GM21360 (cell line): ENCODE measurements around the gene SLAMF9.
"Not testable (repeated sequence)": the region's sequence is repeated elsewhere in the genome, so short reads cannot be mapped to it uniquely, and the experiment has no call there.

Experiments
- ATAC-seq: cut with Tn5 transposase; IDR thresholded peaks from one replicate; pipeline ENCODE4 v1.9.1; 2021; ENCODE audit warnings: mild to moderate bottlenecking, moderate library complexity; ENCODE audit not compliant: unreplicated experiment

The SLAMF9 gene

GRCh38 chr1:159922511-159923202 is 31.4 kb downstream of the SLAMF9 start:
- no peak for ATAC-seq

GRCh38 chr1:159921700-159922504 is 32.1 kb downstream of the SLAMF9 start:
- no peak for ATAC-seq

DNA sequence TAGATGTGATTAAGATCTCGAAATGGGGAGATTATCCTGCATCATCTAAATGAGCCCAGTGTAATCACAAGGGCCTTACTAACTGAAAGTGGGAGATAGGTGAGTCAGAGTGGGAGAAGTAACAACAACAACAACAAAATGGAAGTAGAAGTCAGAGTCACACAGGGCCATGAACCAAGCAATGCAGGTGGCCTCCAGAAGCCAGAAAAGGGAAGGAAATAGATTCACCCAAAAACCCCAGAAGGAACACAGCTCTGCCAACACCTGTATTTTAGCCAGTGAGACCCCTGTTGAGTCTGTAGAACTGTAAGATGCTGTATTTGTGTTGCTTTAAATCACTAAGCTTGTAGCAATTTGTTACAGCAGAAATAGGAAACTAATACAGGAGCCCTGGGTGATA is 32.8 kb downstream of the SLAMF9 start:
- ATAC-seq, result no peak

DNA sequence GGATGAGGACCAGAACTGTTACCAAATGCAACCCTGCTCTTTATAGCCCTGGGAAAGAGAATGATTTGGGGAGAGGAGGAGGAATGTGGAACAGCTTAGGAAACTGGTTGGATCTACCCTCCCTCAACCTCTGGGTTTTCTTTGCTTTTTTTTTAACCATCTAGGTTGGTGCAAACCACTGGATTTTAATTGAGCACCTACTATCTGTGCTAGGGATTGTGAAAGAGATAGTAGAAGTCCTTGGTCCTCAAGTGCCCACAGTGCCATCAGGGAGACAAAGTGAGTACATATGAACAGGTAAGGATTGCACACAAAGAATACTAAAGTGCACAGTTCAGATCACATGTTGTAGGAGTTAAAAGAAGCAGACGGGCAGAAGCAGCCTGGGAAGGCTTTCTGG is 33.4 kb downstream of the SLAMF9 start:
- no peak for ATAC-seq

DNA sequence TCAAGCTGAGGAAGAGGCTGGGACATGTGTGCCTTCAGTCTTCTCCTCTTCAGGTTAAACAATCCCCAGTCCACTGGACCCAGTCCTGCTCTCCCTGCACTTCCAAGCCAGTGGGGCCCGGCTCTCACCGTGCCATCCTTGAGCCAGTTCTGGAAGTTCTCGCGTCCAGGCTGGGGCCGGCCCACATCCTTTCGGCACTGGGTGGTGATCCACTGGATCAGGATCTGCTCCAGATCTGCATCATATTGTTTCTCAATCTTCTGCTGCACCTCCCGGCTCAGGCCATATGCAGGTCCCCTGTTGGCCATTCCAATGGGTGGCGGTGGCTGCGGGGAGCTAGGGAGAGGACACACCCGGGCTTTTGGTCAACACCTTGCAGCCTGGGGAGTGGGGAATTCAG is 33.8 kb downstream of the SLAMF9 start:
- ATAC-seq, result no peak

GRCh38 chr1:159919236-159919865 is 34.7 kb downstream of the SLAMF9 start:
- no peak for ATAC-seq

- ATAC-seq, result no peak
Measured at GRCh38 chr1:159918352-159919200, 35.5 kb downstream of the SLAMF9 start.

DNA sequence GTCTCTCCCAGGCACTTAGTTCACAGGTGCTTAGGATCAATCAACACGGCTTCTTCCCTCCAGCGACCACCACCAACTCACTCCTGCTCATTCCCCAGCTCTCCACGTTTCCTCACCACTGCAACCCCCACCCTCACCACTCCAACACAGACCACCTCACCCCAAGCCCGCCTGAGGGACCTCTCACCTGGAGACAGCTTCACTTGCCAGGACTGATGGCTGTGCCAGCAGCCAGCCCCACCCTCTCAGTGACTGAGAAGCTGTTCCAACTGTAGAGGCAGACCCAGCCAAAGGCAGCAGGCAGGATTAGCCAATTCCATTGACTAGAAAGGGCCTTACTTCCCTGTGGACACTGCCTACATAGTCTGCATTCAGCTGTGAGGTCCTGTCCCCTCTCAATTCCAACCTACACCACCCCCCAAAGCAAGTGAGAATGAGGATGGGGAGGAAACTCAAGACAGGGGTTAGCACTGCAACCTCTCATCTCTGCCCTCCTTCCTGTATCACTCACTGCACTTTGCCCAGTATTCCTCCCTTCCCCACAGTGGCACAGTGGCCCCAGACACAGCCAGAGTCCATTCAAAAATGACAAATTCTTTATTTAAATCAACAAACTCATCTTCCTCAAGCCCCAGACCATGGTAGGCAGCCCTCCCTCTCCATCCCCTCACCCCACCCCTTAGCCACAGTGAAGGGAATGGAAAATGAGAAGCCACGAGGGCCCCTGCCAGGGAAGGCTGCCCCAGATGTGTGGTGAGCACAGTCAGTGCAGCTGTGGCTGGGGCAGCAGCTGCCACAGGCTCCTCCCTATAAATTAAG is 36.3 kb downstream of the SLAMF9 start:
- no peak for ATAC-seq

- no peak for ATAC-seq
Measured at GRCh38 chr1:159916242-159917051, 37.6 kb downstream of the SLAMF9 start.

DNA sequence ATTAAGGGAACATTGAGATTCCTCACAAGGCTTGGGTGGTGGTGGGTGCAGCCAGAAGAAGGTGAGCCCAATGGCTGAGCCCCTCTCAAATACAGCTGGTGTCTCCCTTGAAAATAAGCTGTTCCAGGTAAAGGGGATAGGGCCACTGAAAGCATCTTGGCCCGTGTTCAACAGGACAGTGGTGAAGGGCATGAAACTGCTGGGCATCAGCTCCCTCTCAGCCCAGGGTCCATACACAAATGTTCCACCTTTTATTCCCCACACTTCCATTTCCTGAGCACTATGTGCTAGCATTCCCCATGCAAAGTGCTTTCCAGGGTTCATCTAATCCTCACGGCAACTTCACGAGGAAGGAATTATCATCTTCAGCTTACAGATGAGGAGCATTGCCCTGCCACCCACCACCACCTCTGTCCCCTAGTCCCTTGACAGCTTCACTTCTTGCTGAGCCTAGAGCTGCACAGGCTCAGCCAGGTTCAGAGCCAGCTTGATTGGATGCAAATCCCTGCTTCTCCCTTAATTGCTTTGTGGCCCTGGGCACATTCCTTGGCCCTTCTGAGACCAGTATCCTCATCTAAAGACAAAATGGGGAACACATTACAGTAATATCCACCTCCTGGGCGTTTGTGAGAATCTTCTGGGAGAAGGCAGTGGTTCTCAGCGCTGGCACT is 38.3 kb downstream of the SLAMF9 start:
- no peak for ATAC-seq

DNA sequence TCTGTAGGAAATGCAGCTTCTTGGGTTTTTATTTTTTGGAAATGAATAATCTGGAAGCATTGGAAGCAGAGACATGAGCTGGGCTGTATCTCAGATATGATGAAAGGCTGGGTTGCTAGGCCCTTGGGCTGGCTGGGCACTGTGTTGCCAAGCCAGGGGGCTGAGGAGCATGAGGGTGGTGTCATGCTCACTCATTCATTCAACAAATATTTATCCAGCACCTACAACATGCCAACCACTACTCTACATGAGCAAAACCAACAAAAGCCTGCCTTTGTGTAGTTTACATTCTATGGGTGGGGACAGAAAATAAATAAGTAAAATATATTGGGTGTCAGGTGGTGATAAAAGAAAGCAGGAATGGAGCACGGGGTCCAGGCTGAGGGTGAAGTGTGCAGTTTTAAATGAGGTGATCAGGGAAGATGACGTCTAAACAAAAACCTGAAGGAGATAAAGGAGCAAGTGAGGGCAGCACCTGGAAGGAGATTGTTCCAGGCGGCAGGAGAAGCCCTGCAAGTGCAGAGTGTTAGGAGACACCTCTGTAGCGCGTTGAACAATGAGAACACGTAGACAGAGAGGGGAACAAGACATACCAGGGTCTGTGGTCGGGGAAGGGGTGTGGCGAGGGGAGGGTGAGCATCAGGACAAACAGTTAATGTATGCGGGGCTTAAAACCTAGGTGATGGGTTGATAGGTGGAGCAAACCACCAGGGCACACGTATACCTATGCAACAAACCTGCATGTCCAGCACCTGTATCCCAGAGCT is 39.6 kb downstream of the SLAMF9 start:
- ATAC-seq, result no peak

- no peak for ATAC-seq
Measured at GRCh38 chr1:159913451-159914192, 40.4 kb downstream of the SLAMF9 start.

DNA sequence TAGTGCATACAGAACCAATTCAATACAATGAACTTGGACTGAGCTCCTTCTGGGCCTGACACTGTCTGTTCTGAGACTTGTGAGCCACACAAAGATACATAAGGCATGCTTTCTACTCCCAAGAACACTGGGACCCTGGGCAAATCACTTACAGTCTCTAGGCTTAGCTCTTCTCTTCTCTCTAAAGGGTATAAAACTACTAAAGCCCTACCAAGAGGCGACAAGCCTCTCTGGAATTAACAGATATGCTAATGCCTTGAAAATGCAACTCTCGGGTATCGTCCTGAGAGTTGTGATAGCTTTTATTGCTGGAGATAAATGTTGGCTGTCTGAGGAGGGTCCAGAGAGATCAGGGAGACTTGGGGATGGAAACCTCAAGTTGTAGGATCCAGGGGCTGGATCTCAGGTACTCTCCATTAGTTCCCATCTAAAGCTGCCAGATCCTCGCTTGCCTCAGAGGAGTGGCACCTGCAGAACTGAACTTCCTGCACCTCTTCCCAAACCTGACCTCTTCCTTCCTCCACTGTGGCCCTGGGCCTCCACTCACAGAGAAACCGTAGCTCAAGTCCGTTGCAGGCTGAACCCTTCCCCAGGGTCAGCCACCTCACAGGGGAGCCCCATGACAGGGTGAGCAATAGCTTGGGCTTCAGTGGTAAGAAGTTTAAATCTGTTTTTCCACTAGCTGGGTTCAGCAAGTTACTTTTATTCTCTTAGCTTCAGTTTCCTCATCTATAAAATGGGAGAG is 42.5 kb downstream of the SLAMF9 start:
- ATAC-seq, result no peak

DNA sequence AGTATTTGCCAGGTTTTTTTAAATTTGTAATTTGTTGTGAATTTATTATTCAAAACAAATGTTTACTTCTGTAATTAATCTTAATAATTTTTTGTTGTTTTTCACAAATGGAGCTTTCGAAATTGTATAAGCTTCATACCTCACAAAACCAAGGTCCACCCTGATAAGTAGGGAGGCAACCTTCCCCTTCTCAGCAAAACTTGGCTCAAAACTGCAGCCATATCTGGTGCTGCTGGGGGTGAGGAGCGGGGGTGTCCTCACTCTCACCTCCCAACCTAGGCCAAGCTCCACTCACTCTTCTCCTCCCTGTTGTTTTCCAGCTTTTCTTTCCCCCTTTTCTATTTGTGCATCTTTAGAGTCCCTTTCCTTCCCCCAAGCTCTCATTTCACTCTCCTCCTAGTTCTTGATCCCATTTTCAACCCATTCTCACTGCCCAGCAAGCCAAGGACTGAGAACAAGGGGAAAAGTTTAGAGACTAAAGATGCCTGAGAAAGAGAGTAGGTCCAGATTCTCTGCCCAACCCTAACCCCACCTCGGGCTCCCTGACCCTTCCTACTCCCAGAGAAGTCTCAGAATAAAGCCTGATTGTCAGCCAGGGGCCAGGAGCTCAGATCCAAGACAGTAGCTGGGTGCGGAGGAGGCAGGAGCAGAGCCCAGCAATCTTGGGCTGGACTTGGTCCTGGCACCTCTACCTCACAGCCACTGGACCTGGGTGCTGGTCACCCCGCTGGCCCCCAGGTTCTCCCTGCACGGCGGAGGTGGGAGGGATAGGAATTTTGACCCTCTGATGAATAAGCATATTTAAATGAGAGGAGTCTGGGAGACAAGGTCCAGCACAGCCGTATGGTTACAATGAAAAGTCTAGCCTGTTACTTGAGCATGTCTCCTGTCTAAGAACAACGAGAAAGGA is 45.8 kb downstream of the SLAMF9 start:
- ATAC-seq, result no peak

DNA sequence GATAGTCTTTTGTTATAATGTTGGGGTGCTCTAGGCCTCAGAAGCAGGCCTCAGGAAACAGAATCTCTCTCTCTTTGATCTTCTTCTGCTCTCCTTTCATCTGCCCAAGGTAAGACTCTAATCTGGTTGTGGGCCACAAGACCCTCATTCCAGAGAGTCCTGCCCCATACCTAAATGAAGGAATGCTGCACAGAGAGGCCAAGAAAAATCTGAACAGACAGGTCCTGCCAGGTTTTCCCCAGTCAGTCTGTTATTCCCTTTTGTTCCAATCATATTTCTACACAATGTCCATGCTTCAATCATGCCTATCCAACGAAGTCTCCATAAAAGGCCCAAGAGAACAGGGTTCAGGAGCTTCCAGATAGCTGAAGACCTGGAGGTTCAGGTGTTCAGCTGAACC is 47.1 kb downstream of the SLAMF9 start:
- no peak for ATAC-seq

DNA sequence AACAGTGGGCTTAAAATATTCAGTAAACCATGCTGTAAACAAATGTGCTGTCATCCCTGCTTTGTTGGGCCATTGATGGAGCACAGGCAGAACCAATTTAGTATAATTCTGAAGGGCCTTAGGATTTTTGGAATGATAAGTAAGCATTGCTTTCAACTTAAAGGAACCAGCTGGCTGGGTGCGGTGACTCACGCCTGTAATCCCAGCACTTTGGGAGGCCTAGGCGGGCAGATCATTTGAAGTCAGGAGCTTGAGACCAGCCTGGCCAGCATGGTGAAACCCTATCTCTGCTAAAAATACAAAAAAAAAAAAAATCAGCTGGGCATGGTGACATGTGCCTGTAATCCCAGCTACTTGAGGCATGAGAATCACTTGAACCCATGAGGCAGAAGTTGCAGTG is 50.0 kb downstream of the SLAMF9 start:
- ATAC-seq, result not testable (repeated sequence)
